ENCODE data around the gene SUPT4H1.

SUPT4H1 gene

GRCh38 chr17:58300336-58300735, 51.7 kb downstream of the SUPT4H1 start:
- in situ Hi-C loops (cut with HindIII; ENCODE audit: low sequenced_read_pairs) = no loop called here
- TF ChIP-seq CTCF (IDR thresholded peaks at IDR 0.05; ENCODE audit: low read depth, low read length, missing control alignments) = no peak
- H3K4me3 ChIP-seq (ENCODE audit: low read depth, low read length) = no peak overlapping the region
- no peak for DNase-seq (ENCODE audit: low read depth)

Data from astrocyte of the cerebellum (primary cell).